PC-3 (cell line): ENCODE results near the gene TSR2.

Source experiments
- EZH2 ChIP-seq: fragments of 300-600 bp; sonication (generic); IDR thresholded peaks from one replicate; pipeline ENCODE4 v1.6.1; 2017; ENCODE audit warnings: antibody characterized with exemption, mild to moderate bottlenecking, low read length; ENCODE audit not compliant: unreplicated experiment
- EZH2phosphoT487 ChIP-seq: fragments of 300-600 bp; sonication (generic); IDR thresholded peaks from 2 replicates; pipeline ENCODE4 v1.6.1; 2018; ENCODE audit warnings: mild to moderate bottlenecking, antibody characterized with exemption, low read length, borderline replicate concordance
- TF ChIP-seq, protein P1 (sequence below): fragments of 300-600 bp; sonication (generic); conservative IDR thresholded peaks from 2 replicates; pipeline ENCODE4 v1.5.1; 2017; ENCODE audit warnings: antibody characterized with exemption, low read depth, mild to moderate bottlenecking, low read length

DNA sequence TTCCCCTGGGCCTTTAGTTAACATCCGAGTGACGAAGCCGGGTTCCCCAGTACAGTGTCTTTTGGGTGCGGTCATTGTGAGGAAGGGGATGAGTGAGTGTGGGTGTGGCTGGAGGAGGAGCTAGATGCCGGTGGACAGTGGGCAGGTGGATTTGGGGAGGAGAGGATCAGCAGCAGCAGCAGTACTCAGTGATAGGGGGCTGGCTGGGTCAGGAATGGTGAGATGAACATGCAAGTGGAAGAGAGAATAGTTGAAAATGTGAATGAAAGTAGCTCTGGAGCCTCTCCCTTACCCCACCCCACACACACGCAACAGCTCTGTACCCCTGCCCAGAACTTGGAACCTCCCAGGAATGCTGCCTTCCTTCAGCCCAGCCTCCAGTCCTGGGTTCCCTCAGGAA lies 4.5 kb downstream of the TSR2 start:
- TF ChIP-seq, protein P1, sequence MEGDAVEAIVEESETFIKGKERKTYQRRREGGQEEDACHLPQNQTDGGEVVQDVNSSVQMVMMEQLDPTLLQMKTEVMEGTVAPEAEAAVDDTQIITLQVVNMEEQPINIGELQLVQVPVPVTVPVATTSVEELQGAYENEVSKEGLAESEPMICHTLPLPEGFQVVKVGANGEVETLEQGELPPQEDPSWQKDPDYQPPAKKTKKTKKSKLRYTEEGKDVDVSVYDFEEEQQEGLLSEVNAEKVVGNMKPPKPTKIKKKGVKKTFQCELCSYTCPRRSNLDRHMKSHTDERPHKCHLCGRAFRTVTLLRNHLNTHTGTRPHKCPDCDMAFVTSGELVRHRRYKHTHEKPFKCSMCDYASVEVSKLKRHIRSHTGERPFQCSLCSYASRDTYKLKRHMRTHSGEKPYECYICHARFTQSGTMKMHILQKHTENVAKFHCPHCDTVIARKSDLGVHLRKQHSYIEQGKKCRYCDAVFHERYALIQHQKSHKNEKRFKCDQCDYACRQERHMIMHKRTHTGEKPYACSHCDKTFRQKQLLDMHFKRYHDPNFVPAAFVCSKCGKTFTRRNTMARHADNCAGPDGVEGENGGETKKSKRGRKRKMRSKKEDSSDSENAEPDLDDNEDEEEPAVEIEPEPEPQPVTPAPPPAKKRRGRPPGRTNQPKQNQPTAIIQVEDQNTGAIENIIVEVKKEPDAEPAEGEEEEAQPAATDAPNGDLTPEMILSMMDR, result no peak
- TF ChIP-seq EZH2 (no peak), EZH2phosphoT487 (no peak)
